ENCODE results near the gene LDLRAD2.

DNA sequence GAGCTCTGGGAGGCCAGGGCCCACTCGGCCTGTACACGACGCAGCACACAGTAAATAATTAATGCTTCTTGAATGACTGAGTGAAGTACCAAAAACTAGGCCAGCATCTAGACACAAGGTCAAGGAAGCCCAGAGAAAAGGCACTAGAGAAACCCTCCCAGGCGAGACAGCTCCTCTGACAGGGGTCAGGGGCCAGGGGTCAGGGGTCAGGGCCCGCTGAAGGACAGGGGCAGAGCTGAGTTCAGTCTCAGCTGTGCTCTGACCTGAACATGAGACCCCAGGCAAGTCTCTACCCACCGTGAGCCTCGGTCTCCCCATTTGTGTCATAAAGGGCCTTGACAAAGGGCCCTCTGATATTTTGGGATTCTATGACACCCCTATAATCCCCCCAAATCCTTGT is 56.4 kb downstream of the LDLRAD2 start:
- TF ChIP-seq POLR2AphosphoS5 (IDR thresholded peaks at IDR 0.05) (no peak), POLR2A (IDR thresholded peaks at IDR 0.05) (no peak)
